ENCODE results near the gene HUWE1. TPM values are rescaled to one million over a fixed set of nuclear protein-coding genes. Genes with fewer than 3 reads are reported as not detected.
A peak's percentile ranks its signal among the peaks of the same experiment; 100 is the strongest.

Gene HUWE1
- total RNA-seq (2014; rRNA removed; shearing (Covaris generic)) (212 and 225 TPM in 2 replicates), polyA plus RNA-seq (2016; fragmentation: Nextera tagmentation; extraction: Ambion mirVana) (58.9 and 61.2 TPM in 2 replicates)
- long read RNA-seq, partial matches to known transcripts, result 6 of 9 reads
- long read RNA-seq, other reads (novel, unspliced or antisense), result 3 of 9 reads

DNA sequence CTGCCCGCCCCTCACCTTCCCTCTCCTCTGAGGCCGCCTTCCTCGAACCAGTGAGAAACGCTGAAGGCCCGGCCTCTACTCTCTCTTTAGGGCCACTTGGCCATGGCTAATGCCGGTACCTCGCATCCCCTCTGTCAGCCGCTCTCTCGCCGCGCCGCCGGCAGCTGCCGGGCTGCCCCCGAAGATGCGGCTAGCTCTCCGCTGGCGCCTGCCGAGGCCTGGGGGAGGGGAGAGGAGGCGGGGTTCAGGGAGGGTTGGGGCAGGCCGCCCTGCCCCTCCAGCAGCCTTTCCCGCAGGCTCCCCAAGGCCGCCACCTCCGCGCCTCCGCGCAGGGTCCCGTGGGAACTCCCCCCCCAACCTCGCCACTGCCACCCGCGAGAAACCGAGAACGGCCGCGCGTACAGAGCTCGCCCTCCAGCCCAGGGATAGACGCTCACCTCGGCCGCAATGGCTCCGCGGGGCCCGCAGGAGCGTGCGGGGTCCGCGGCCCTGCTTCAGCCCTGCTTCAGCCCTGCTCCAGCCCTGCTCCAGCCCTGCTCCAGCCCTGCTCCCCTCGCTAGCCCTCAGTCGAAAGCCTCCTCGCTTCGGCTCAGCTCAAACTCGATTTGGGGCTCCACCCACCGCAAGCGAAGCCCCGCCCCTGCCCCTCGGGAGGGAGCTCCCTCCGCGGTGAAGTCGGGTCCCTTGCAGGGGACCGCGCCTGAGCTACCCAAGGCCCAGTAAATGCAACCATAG, at the start of gene HUWE1:
TSS of gene HUWE1 (minus strand) at position 569 of the 735 bp plus-strand sequence. CDS start 32,612 bp downstream, outside the sequence.
- peak within 1 kb of the TSS; percentile 89 for H3K27ac ChIP-seq (ENCODE audit: low read depth)
- DNase-seq (ENCODE audit: low spot score) (peak; percentile 86), ATAC-seq (peak; percentile 78)
- peak within 1 kb of the TSS; percentile 93 for H3K4me3 Mint-ChIP-seq
- peaks cover 15% of the 10 kb centered on the region for H3K4me1 Mint-ChIP-seq
- peak within 1 kb of the TSS; percentile 83 for H3K4me2 ChIP-seq
- H3K4me3 ChIP-seq, result peak within 1 kb of the TSS; percentile 87
- no peaks in the 10 kb centered on the region for H3K9me2 ChIP-seq (ENCODE audit: insufficient read depth)
- no peaks in the 10 kb centered on the region for H3K27me3 ChIP-seq (ENCODE audit: insufficient read depth)
- no peaks in the 10 kb centered on the region for H3K9me3 Mint-ChIP-seq
- H3F3A ChIP-seq (replicated peaks; ENCODE audit: low read depth), result no peaks in the 10 kb centered on the region
- TF ChIP-seq ZNF331 (CRISPR knock-in tag; IDR thresholded peaks at IDR 0.05; ENCODE audit: low read depth), result no peak
- peak; percentile 75 for TF ChIP-seq POLR2AphosphoS5 (IDR thresholded peaks at IDR 0.05; ENCODE audit: low read depth)
- TF ChIP-seq JUNB (IDR thresholded peaks at IDR 0.05; ENCODE audit: unreplicated experiment), result no peak
- TF ChIP-seq EZH2 (IDR thresholded peaks at IDR 0.05; ENCODE audit: low read depth, unreplicated experiment), result no peak
- H3K27me3 Mint-ChIP-seq (ENCODE audit: insufficient read depth, low read depth, poor library complexity), result peaks cover 11% of the 10 kb centered on the region
- H3K36me3 Mint-ChIP-seq (ENCODE audit: low read depth), result peaks cover 16% of the 10 kb centered on the region
- peaks cover 10% of the 10 kb centered on the region for H4K20me1 ChIP-seq (replicated peaks; ENCODE audit: insufficient read depth)
- H3K27ac Mint-ChIP-seq, result peak within 1 kb of the TSS; percentile 99
- H3K36me3 ChIP-seq (ENCODE audit: insufficient read depth), result no peaks in the 10 kb centered on the region
- H3K4me1 ChIP-seq (ENCODE audit: insufficient read depth), result no peaks in the 10 kb centered on the region; the same call in 1 of the 2 replicates
- H2AFZ ChIP-seq, result 0 out of 2 replicates have a peak within 1 kb of the TSS, but pooled peaks have one; percentile 38
- peaks cover 34% of the 10 kb centered on the region for H3K79me2 ChIP-seq (replicated peaks; ENCODE audit: insufficient read depth)

DNA sequence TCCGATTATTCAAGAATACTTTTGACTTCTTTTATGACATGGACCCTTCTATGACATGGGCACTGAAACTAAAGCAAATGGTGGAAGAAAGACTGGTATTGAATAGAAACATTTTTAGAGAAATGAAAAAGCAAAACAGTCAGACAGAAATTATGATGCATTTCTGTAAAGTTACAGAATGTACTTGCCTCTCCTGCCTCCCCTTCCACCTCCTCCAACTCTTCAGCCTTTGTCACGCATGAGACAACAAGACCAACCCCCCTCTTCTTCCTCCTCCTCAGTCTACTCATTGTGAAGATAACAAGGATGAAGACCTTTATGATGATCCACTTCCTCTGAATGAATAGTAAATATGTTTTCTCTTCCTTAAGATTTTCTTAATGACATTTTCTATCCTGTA, 46.3 kb upstream of the HUWE1 start:
- H3K4me3 ChIP-seq, result no peak overlapping the region
- no peak overlapping the region for H2AFZ ChIP-seq
- H4K20me1 ChIP-seq (replicated peaks; ENCODE audit: insufficient read depth), result no peaks in the 10 kb centered on the region
- DNase-seq (ENCODE audit: low spot score), result no peak
- H3K27me3 Mint-ChIP-seq (ENCODE audit: insufficient read depth, low read depth, poor library complexity), result peaks cover 4% of the 10 kb centered on the region
- H3K9me2 ChIP-seq (ENCODE audit: insufficient read depth), result no peaks in the 10 kb centered on the region
- H3K27ac Mint-ChIP-seq, result no peak overlapping the region
- H3K36me3 Mint-ChIP-seq (ENCODE audit: low read depth), result no peaks in the 10 kb centered on the region
- no peaks in the 10 kb centered on the region for H3K27me3 ChIP-seq (ENCODE audit: insufficient read depth)
- H3K4me2 ChIP-seq, result no peak overlapping the region
- H3K36me3 ChIP-seq (ENCODE audit: insufficient read depth), result no peaks in the 10 kb centered on the region
- ATAC-seq, result no peak
- no peak overlapping the region for H3K27ac ChIP-seq (ENCODE audit: low read depth)
- H3K9me3 Mint-ChIP-seq, result no peaks in the 10 kb centered on the region
- H3K4me1 ChIP-seq (ENCODE audit: insufficient read depth), result no peaks in the 10 kb centered on the region
- H3F3A ChIP-seq (replicated peaks; ENCODE audit: low read depth), result no peaks in the 10 kb centered on the region
- no peak overlapping the region for H3K4me3 Mint-ChIP-seq
- no peaks in the 10 kb centered on the region for H3K4me1 Mint-ChIP-seq
- H3K79me2 ChIP-seq (replicated peaks; ENCODE audit: insufficient read depth), result no peaks in the 10 kb centered on the region
- TF ChIP-seq CREB1 (CRISPR knock-in tag; IDR thresholded peaks at IDR 0.05; ENCODE audit: low read depth) (no peak), STAT1 (IDR thresholded peaks at IDR 0.05; ENCODE audit: unreplicated experiment) (no peak), ZNF114 (CRISPR knock-in tag; IDR thresholded peaks at IDR 0.05) (no peak), ZNF462 (CRISPR knock-in tag; IDR thresholded peaks at IDR 0.05) (no peak), NANOG (IDR thresholded peaks at IDR 0.05; ENCODE audit: borderline replicate concordance) (no peak)
- TF ChIP-seq, protein P1, sequence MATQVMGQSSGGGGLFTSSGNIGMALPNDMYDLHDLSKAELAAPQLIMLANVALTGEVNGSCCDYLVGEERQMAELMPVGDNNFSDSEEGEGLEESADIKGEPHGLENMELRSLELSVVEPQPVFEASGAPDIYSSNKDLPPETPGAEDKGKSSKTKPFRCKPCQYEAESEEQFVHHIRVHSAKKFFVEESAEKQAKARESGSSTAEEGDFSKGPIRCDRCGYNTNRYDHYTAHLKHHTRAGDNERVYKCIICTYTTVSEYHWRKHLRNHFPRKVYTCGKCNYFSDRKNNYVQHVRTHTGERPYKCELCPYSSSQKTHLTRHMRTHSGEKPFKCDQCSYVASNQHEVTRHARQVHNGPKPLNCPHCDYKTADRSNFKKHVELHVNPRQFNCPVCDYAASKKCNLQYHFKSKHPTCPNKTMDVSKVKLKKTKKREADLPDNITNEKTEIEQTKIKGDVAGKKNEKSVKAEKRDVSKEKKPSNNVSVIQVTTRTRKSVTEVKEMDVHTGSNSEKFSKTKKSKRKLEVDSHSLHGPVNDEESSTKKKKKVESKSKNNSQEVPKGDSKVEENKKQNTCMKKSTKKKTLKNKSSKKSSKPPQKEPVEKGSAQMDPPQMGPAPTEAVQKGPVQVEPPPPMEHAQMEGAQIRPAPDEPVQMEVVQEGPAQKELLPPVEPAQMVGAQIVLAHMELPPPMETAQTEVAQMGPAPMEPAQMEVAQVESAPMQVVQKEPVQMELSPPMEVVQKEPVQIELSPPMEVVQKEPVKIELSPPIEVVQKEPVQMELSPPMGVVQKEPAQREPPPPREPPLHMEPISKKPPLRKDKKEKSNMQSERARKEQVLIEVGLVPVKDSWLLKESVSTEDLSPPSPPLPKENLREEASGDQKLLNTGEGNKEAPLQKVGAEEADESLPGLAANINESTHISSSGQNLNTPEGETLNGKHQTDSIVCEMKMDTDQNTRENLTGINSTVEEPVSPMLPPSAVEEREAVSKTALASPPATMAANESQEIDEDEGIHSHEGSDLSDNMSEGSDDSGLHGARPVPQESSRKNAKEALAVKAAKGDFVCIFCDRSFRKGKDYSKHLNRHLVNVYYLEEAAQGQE (IDR thresholded peaks at IDR 0.05; ENCODE audit: unreplicated experiment), result no peak

All from GM23338 (cell line).